Aorta (tissue), 4 donors: ENCODE data around the gene BACE2. TPM values are rescaled to one million over a fixed set of nuclear protein-coding genes. Genes with fewer than 3 reads are reported as not detected.

Experiments
- microRNA-seq, 2 donors: library from miRNA; unstranded; fragments of <30 nt; microRNA quantifications; one replicate each; pipeline ENCODE4 v1.2.0, GENCODE V29; 2020
- polyA plus RNA-seq, 2 donors: library from polyadenylated mRNA; stranded (reverse); fragments of 200-250 nt; gene quantifications; one replicate each; pipeline ENCODE4 v1.2.3, GENCODE V29; 2013
- total RNA-seq, 2 donors: library from RNA; stranded (reverse); fragmentation: NEBNext Ultra II Directional; extraction: Animal tissue kit (Norgen Biotek cat#: 25700); gene quantifications; one replicate each; pipeline ENCODE4 v1.2.1, GENCODE V29; 2021
- donor health status: healthy with polysubstance abuse.
- donor health status: Bipolar disorder and iron deficiency.
- donor health status: DM: no; HTN: no; CAD: no.
- donor health status: DM: yes; HTN: yes; CAD: no.

Gene BACE2
- total and polyA plus RNA-seq, 4 donors = 26.2 to 151 (median 66.9) TPM

Small RNA genes within 50 kb of the gene (microRNA-seq; reads per million reads assigned to microRNA genes)
- 0.60 to 2.0 reads per million in 2 donors for gene MIR3197

Other genes with a start within 250 kb of the BACE2 start
- gene FAM3B, start 148.6 kb downstream of the BACE2 start, total RNA-seq = 1 to 10 TPM; 2.1 to 3.1 TPM
- 10 to 100 TPM in 1 of 2 donors, under 1 TPM in 1; 0.90 to 28.5 TPM for gene FAM3B, start 148.6 kb downstream of the BACE2 start, polyA plus RNA-seq
- 10 to 100 TPM; 21.5 to 21.8 TPM for gene MX2, start 193.9 kb downstream of the BACE2 start, total RNA-seq
- gene MX2, start 193.9 kb downstream of the BACE2 start, polyA plus RNA-seq = 1 to 10 TPM in 1 of 2 donors, under 1 TPM in 1; 0.69 to 3.5 TPM